Measurements from ENCODE around the gene CDH1.

- TF ChIP-seq, protein P1, sequence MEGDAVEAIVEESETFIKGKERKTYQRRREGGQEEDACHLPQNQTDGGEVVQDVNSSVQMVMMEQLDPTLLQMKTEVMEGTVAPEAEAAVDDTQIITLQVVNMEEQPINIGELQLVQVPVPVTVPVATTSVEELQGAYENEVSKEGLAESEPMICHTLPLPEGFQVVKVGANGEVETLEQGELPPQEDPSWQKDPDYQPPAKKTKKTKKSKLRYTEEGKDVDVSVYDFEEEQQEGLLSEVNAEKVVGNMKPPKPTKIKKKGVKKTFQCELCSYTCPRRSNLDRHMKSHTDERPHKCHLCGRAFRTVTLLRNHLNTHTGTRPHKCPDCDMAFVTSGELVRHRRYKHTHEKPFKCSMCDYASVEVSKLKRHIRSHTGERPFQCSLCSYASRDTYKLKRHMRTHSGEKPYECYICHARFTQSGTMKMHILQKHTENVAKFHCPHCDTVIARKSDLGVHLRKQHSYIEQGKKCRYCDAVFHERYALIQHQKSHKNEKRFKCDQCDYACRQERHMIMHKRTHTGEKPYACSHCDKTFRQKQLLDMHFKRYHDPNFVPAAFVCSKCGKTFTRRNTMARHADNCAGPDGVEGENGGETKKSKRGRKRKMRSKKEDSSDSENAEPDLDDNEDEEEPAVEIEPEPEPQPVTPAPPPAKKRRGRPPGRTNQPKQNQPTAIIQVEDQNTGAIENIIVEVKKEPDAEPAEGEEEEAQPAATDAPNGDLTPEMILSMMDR (conservative IDR thresholded peaks at IDR 0.05; ENCODE audit: low read length), result no peak
- TF ChIP-seq EZH2phosphoT487 (IDR thresholded peaks at IDR 0.05; ENCODE audit: borderline replicate concordance), result no peak
Measured at GRCh38 chr16:68793401-68793857, 56.3 kb downstream of the CDH1 start.

All from Loucy (cell line).